Heart left ventricle (tissue), 13 donors: Measurements from ENCODE around the gene MCF2L.

Source experiments
- CTCF ChIP-seq, 12 donors: fragments of 200-600 bp; sonication (generic) in 4 of 12; IDR thresholded peaks; one replicate each; pipeline versions ENCODE4 v1.5.0 to v1.8.0; 2018 to 2022; ENCODE audit warnings: antibody characterized with exemption in 12 of 12, mild to moderate bottlenecking in 5 of 12
- POLR2A ChIP-seq, 2 donors: fragments of 450-650 bp; IDR thresholded peaks; one replicate each; pipeline ENCODE4 v1.6.1; 2017; ENCODE audit warnings: antibody characterized with exemption in 2 of 2, mild to moderate bottlenecking in 2 of 2, moderate library complexity in 2 of 2
- donor health status: ischemic (EF 13 %, LVEDD 7.1; RV severe dilation, severe dysfunction).
- donor health status: DM: no; HTN: yes; CAD: no.
- donor health status: DM: no; HTN: no; CAD: no.
- donor health status: ischemic (EF 25% LVEDD 6.9; RV normal size, moderate dysfunction).
- donor health status: ischemic (EF 25% LVEDD 5.7; RV mildly dilated, moderate dysfunction).
- donor health status: ischemic (EF 35%, LVEDD 5.7; RV mildly dilated, moderate dysfunction).
- donor health status: nonischemic (EF 11% LVEDD 7.7; RV severe dilation, severe dysfunction).
- donor health status: DM: yes; HTN: yes; CAD: no.
- donor health status: PGD.
- donor health status: ischemic (EF 29% LVEDD 5.4; RV normal size, mild dysfunction).
- donor health status: nonischemic (EF 23%, LVEDD 6.1; RV moderate dilation, normal function).

GRCh38 chr13:113135281-113135760 lies 166.3 kb downstream of the MCF2L start:
- no peak for TF ChIP-seq CTCF (IDR thresholded peaks at IDR 0.05)
- TF ChIP-seq POLR2A (IDR thresholded peaks at IDR 0.05) = no peak
